Effector memory CD4-positive, alpha-beta T cell (primary cell): Measurements from ENCODE around the gene LTA4H.

Source experiments
- DNase-seq, 3 donors: peaks; one replicate each; pipeline ENCODE4 v3.0.0-alpha.2; 2020
- H3K27ac ChIP-seq: 2 replicates; pipeline ENCODE4 v1.7.0; 2013; ENCODE audit warnings: mild to moderate bottlenecking, low read length, moderate library complexity; ENCODE audit not compliant: insufficient read depth, poor library complexity, severe bottlenecking
- H3K27me3 ChIP-seq: replicated peaks from 2 replicates; pipeline ENCODE4 v1.7.0; 2013; ENCODE audit warnings: mild to moderate bottlenecking, low read length; ENCODE audit not compliant: insufficient read depth, control insufficient read depth, poor library complexity, severe bottlenecking
- H3K36me3 ChIP-seq: 2 replicates; pipeline ENCODE4 v1.7.0; 2013; ENCODE audit warnings: mild to moderate bottlenecking, low read length, moderate library complexity; ENCODE audit not compliant: control insufficient read depth, insufficient read depth
- H3K4me1 ChIP-seq: 2 replicates; pipeline ENCODE4 v1.7.0; 2013; ENCODE audit warnings: low read length, mild to moderate bottlenecking; ENCODE audit not compliant: control insufficient read depth, insufficient read depth, poor library complexity, severe bottlenecking
- H3K4me3 ChIP-seq: 2 replicates; pipeline ENCODE4 v1.7.0; 2013; ENCODE audit warnings: low read length, low read depth, mild to moderate bottlenecking; ENCODE audit not compliant: insufficient read depth, poor library complexity, severe bottlenecking
- H3K9me3 ChIP-seq: 2 replicates; pipeline ENCODE4 v1.7.0; 2013; ENCODE audit warnings: mild to moderate bottlenecking, low read length, moderate library complexity; ENCODE audit not compliant: control insufficient read depth

LTA4H gene

GRCh38 chr12:95993907-95994306 is 41.5 kb downstream of the LTA4H start:
- H3K9me3 ChIP-seq = no peaks in the 10 kb centered on the region
- no peak overlapping the region for H3K4me3 ChIP-seq
- no peaks in the 10 kb centered on the region for H3K36me3 ChIP-seq
- no peaks in the 10 kb centered on the region for H3K27me3 ChIP-seq
- no peak for DNase-seq
- no peaks in the 10 kb centered on the region for H3K4me1 ChIP-seq
- no peak overlapping the region for H3K27ac ChIP-seq

DNA sequence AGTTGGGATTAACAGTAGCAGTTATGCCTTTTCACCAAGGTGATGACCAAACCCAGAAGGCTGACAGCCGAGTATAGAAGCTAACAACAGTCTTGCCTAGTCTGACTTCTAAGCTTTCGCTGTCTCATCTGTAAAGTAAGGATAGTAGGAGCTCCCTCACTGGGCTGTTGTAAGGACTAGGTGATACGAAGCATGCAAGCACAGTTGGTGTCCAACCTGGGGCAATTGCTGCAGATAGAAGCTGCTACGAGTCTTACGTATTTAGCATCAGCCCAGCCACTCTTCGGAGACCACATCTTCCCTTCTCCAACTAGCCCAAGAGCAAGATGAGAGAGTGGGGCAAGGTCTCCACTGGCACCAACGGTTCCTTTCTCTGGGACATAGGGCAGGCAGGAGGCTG is 45.3 kb downstream of the LTA4H start:
- Histone ChIP-seq H3K27me3 (no peaks in the 10 kb centered on the region), H3K4me1 (no peaks in the 10 kb centered on the region), H3K27ac (no peak overlapping the region), H3K4me3 (no peak overlapping the region), H3K36me3 (no peaks in the 10 kb centered on the region), H3K9me3 (no peaks in the 10 kb centered on the region)
- no peak for DNase-seq

- H3K4me1 ChIP-seq = no peaks in the 10 kb centered on the region
- no peak for DNase-seq
- H3K9me3 ChIP-seq = no peaks in the 10 kb centered on the region
- H3K27ac ChIP-seq = no peak overlapping the region
- no peaks in the 10 kb centered on the region for H3K27me3 ChIP-seq
- H3K36me3 ChIP-seq = no peaks in the 10 kb centered on the region
- no peak overlapping the region for H3K4me3 ChIP-seq
Observed at GRCh38 chr12:95989504-95990123, 45.8 kb downstream of the LTA4H start.

- no peaks in the 10 kb centered on the region for H3K36me3 ChIP-seq
- H3K9me3 ChIP-seq = no peaks in the 10 kb centered on the region
- H3K4me3 ChIP-seq = no peak overlapping the region
- H3K4me1 ChIP-seq = no peaks in the 10 kb centered on the region
- DNase-seq = no peak
- no peak overlapping the region for H3K27ac ChIP-seq
- no peaks in the 10 kb centered on the region for H3K27me3 ChIP-seq
Observed at GRCh38 chr12:95988506-95989275, 46.7 kb downstream of the LTA4H start.

DNA sequence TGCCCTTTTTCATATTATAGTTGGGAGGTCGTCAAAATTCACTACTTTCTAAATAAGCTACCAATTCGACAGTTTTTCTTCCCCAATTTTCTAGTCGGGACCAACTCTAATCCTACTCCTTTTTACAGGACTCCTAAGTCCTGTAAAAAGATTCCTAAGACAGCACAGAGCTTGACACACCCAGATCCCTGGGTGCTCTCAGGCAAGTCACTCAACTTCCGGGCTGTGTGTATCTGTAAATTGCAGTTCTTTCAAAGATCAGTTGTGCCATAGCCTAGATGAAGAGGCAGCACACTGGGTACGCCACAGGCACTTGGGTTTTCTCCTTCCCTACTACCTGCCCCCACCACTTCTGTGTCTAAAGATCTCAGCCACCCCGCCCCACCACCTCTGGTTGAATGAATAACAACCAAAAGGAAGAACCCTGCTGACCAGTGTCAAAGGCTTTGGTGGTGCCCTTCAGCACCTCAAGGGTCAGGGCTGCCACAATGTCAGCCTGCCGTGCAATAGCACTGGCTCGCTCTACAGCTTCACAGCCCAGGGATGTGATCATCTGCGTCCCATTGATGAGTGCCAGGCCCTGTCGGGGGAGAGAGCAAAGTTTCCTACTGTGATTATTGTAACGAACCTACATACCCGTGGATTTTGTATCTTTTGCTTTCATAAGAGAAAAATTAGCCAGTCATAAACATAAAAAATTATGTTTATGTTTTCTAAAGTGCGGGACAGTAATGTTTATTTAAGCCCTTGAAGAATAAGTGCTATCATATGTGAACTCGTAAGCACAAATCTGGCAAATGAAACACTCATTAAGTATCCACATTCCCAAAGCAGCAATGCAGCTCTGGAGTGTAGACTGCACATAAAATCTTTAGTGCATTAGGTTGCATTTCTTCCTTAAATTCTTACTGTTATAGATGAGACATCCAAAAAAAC is 48.5 kb downstream of the LTA4H start:
- Histone ChIP-seq H3K36me3 (no peaks in the 10 kb centered on the region), H3K4me3 (no peak overlapping the region), H3K27ac (no peak overlapping the region), H3K9me3 (no peaks in the 10 kb centered on the region), H3K27me3 (no peaks in the 10 kb centered on the region), H3K4me1 (no peaks in the 10 kb centered on the region)
- no peak for DNase-seq

DNA sequence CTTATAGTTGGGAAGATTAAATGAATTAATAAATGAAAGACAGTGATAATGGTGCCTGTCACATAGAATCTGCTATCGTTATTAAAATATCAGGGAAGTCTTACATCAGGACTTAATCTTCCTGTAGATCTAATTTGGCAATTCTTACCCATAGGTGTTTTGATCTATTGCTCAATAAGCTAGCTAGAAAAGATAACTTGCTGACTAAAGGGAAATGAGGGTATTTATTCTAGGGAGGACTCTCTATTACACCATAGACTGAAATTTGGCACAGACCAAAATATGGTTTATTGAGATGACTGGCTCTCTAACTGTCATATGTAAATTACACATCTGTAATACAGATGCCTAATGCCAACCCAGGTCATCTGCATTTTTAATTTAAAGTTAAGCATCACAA is 50.7 kb downstream of the LTA4H start:
- Histone ChIP-seq H3K36me3 (no peaks in the 10 kb centered on the region), H3K27ac (no peak overlapping the region), H3K4me1 (no peaks in the 10 kb centered on the region), H3K9me3 (no peaks in the 10 kb centered on the region), H3K4me3 (no peak overlapping the region), H3K27me3 (no peaks in the 10 kb centered on the region)
- DNase-seq = no peak

DNA sequence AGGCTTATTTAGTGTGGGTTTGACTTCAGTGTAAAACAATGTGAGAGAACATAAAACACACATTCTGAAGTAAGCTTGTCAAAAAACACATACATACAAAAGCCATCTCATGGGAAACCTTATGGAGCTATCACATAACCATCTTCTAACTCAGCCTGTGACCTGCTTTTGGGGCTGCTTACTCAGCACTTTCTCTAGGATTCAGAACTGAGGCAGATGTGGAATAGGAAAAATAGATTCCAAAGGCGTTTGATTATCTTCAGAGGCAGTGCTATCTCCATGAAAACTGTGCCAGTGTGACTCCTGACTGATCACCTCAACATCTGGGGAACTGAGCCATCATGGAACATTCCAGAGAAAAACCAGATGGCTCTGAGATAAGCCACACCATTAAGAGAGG is 52.8 kb downstream of the LTA4H start:
- no peaks in the 10 kb centered on the region for H3K36me3 ChIP-seq
- H3K4me3 ChIP-seq = no peak overlapping the region
- no peak for DNase-seq
- H3K27me3 ChIP-seq = no peaks in the 10 kb centered on the region
- H3K27ac ChIP-seq = no peak overlapping the region
- no peaks in the 10 kb centered on the region for H3K9me3 ChIP-seq
- no peaks in the 10 kb centered on the region for H3K4me1 ChIP-seq

DNA sequence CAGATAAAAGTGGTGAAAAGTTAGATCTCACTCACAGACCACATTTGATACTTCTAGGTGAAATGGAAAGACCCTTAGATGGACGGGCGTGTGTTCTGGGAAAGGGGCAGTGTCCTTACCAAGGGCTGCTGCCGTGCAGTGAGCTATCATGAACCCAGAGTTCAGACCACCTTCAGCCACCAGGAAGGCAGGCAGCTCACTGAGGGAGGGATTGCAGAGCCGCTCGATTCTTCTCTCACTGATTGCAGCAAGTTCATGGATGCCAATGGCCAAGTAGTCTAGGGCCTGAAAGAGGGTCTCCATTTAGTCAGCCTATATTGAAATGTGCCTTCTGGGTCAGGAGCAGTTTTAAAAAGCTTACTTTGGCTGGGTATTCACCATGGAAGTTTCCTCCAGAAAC is 55.0 kb downstream of the LTA4H start:
- DNase-seq = no peak
- H3K4me1 ChIP-seq = no peaks in the 10 kb centered on the region
- no peaks in the 10 kb centered on the region for H3K9me3 ChIP-seq
- H3K36me3 ChIP-seq = no peaks in the 10 kb centered on the region
- H3K4me3 ChIP-seq = no peak overlapping the region
- no peaks in the 10 kb centered on the region for H3K27me3 ChIP-seq
- H3K27ac ChIP-seq = no peak overlapping the region

- Histone ChIP-seq H3K27me3 (no peaks in the 10 kb centered on the region), H3K9me3 (no peaks in the 10 kb centered on the region), H3K4me1 (no peaks in the 10 kb centered on the region), H3K36me3 (no peaks in the 10 kb centered on the region), H3K27ac (no peak overlapping the region), H3K4me3 (no peak overlapping the region)
- no peak for DNase-seq
Observed at GRCh38 chr12:95978774-95979173, 56.6 kb downstream of the LTA4H start.

- DNase-seq = no peak
- Histone ChIP-seq H3K9me3 (no peaks in the 10 kb centered on the region), H3K27ac (no peak overlapping the region), H3K36me3 (no peaks in the 10 kb centered on the region), H3K27me3 (no peaks in the 10 kb centered on the region), H3K4me1 (no peaks in the 10 kb centered on the region), H3K4me3 (no peak overlapping the region)
Observed at GRCh38 chr12:95978351-95978750, 57.0 kb downstream of the LTA4H start.
